Endothelial cell of umbilical vein (primary cell): ENCODE data around the gene KCNH6. TPM values are rescaled to one million over a fixed set of nuclear protein-coding genes. Genes with fewer than 3 reads are reported as not detected.

Experiments used
- BruUV-seq: library from RNA; stranded (reverse); fragments of 400-500 nt; replicated peaks from 2 replicates; lab custom pipeline; 2021; lab: Mats Ljungman, UMichigan
- CTCF ChIA-PET: fragments of 300-600, 350-600 bp; sonication (Branson Sonifier 250); formaldehyde crosslinking; loops from one replicate; lab custom pipeline; 2021; ENCODE audit warnings: antibody characterized with exemption, inconsistent platforms; lab: Charles Lee
- POLR2A ChIA-PET: fragments of 300-600, 350-600 bp; sonication (Branson Sonifier 250); formaldehyde crosslinking; loops from one replicate; lab custom pipeline; 2021; ENCODE audit warnings: antibody characterized with exemption, inconsistent platforms; lab: Charles Lee
- DNase-seq: peaks from one replicate; pipeline ENCODE4 v3.0.0-alpha.2; 2011; ENCODE audit warnings: low read depth, low spot score
- FAIRE-seq: peaks from 2 replicates; lab custom pipeline; 2011; peaks lifted over from hg19 to GRCh38; lab: Jason Lieb, UNC
- H2AFZ ChIP-seq: 2 replicates; pipeline ENCODE4 v1.6.0; 2012; ENCODE audit warnings: low read depth, low read length, control low read depth, inconsistent platforms
- H3K27ac ChIP-seq: 2 replicates; pipeline ENCODE4 v1.5.1; 2011; ENCODE audit warnings: low read depth, mild to moderate bottlenecking, control low read depth, low read length, moderate library complexity; ENCODE audit not compliant: insufficient read depth
- H3K27me3 ChIP-seq, 2 experiments: 2 replicates each; pipeline versions ENCODE4 v1.6.0 to v1.6.1; 2011; ENCODE audit warnings: low read length in 2 of 2, mixed read lengths in 1 of 2; ENCODE audit not compliant: control insufficient read depth in 2 of 2, insufficient read depth in 2 of 2
- H3K36me3 ChIP-seq, 2 experiments: 2 replicates in 1 of 2; 3 replicates in 1 of 2; pipeline ENCODE4 v1.5.1; 2011; ENCODE audit warnings: low read length in 2 of 2, mild to moderate bottlenecking in 1 of 2, moderate library complexity in 1 of 2; ENCODE audit not compliant: control insufficient read depth in 2 of 2, insufficient read depth in 2 of 2; ENCODE audit errors: extremely low read depth in 1 of 2
- H3K4me1 ChIP-seq: 3 replicates; pipeline ENCODE4 v1.5.1; 2011; ENCODE audit warnings: mild to moderate bottlenecking, low read length; ENCODE audit not compliant: control insufficient read depth, insufficient read depth; ENCODE audit errors: extremely low read depth
- H3K4me2 ChIP-seq: 2 replicates; pipeline ENCODE4 v1.6.1; 2011; ENCODE audit warnings: low read length, control low read depth, mixed read lengths; ENCODE audit not compliant: insufficient read depth
- H3K4me3 ChIP-seq, 3 experiments: fragments of 200-600 bp in 1 of 3; sonication (generic), shearing (Covaris generic) in 1 of 3; replicated peaks in 1 of 3; 2 replicates each; pipeline ENCODE4 v1.5.1; 2011 to 2016; ENCODE audit warnings: control low read depth in 3 of 3, low read length in 3 of 3, mild to moderate bottlenecking in 2 of 3, inconsistent platforms in 1 of 3, low read depth in 1 of 3, moderate library complexity in 1 of 3; ENCODE audit not compliant: insufficient read depth in 1 of 3
- H3K79me2 ChIP-seq: 2 replicates; pipeline ENCODE4 v1.6.0; 2012; ENCODE audit warnings: low read length, inconsistent platforms; ENCODE audit not compliant: control insufficient read depth, insufficient read depth
- H3K9ac ChIP-seq: replicated peaks from 2 replicates; pipeline ENCODE3; 2011; ENCODE audit warnings: low read length, control low read depth; ENCODE audit not compliant: insufficient read depth; ENCODE audit errors: extremely low read depth
- H3K9me1 ChIP-seq: replicated peaks from 3 replicates; pipeline ENCODE4 v1.6.0; 2011; ENCODE audit warnings: mild to moderate bottlenecking, low read length; ENCODE audit not compliant: control insufficient read depth, insufficient read depth; ENCODE audit errors: extremely low read depth
- H3K9me3 ChIP-seq: replicated peaks from 2 replicates; pipeline ENCODE4 v1.5.1; 2012; ENCODE audit warnings: low read length, inconsistent platforms; ENCODE audit not compliant: control insufficient read depth, insufficient read depth
- H4K20me1 ChIP-seq: replicated peaks from 2 replicates; pipeline ENCODE3; 2011; ENCODE audit warnings: mild to moderate bottlenecking, low read length; ENCODE audit not compliant: control insufficient read depth, insufficient read depth; ENCODE audit errors: extremely low read depth
- CTCF ChIP-seq, 2 donors: IDR thresholded peaks; 1 replicate in 1 of 2; 2 replicates in 1 of 2; pipeline ENCODE4 v1.5.1; 2011; ENCODE audit warnings: low read length in 2 of 2, mild to moderate bottlenecking in 2 of 2, moderate library complexity in 2 of 2, control low read depth in 1 of 2, inconsistent platforms in 1 of 2, low read depth in 1 of 2; ENCODE audit not compliant: insufficient read depth in 1 of 2; ENCODE audit errors: extremely low read depth in 1 of 2
- EZH2 ChIP-seq: IDR thresholded peaks from 2 replicates; pipeline ENCODE4 v1.6.1; 2012; ENCODE audit warnings: borderline replicate concordance, low read depth, mild to moderate bottlenecking, moderate library complexity, low read length, inconsistent platforms; ENCODE audit not compliant: severe bottlenecking
- FOS ChIP-seq: IDR thresholded peaks from 2 replicates; pipeline ENCODE4 v1.6.1; 2011; ENCODE audit warnings: mild to moderate bottlenecking, low read length, moderate library complexity, borderline replicate concordance; ENCODE audit not compliant: insufficient read depth
- GATA2 ChIP-seq: IDR thresholded peaks from 2 replicates; pipeline ENCODE4 v1.7.0; 2011; ENCODE audit warnings: low read depth, mild to moderate bottlenecking, moderate library complexity, mixed read lengths, low read length; ENCODE audit not compliant: insufficient read length, insufficient read depth
- MYC ChIP-seq: IDR thresholded peaks from one replicate; pipeline ENCODE4 v1.6.1; 2011; ENCODE audit warnings: mild to moderate bottlenecking, low read depth, low read length
- POLR2AphosphoS5 ChIP-seq: IDR thresholded peaks from 2 replicates; pipeline ENCODE4 v1.6.1; 2012; ENCODE audit warnings: low read depth, mild to moderate bottlenecking, control low read depth, low read length, moderate library complexity; ENCODE audit not compliant: insufficient read depth
- dilution Hi-C: fragments of 300-500 bp; cut with MboI; formaldehyde crosslinking; loops from one replicate; pipeline ENCODE4 v1.15.0; 2019; ENCODE audit warnings: low sequenced_read_pairs; ENCODE audit not compliant: extremely low pct_ligation_motif_present
- intact Hi-C: fragments of 100-400 bp; cut with micrococcal nuclease; formaldehyde crosslinking; loops from one replicate; pipeline ENCODE4 v1.10.0; 2022
- polyA plus RNA-seq, 4 experiments: library from polyadenylated mRNA; depleted of rRNA in 3 of 4; stranded (reverse) in 3 of 4; unstranded in 1 of 4; fragments of >200 nt; gene quantifications; 2 replicates each; pipeline versions ENCODE4 v1.2.1 to v1.2.3, GENCODE V29; 2011 to 2012; ENCODE audit warnings: missing spikeins in 1 of 4
- total RNA-seq: library from RNA; stranded (reverse); gene quantifications from 2 replicates; pipeline ENCODE4 v1.2.3, GENCODE V29; 2021

Gene KCNH6
- total and polyA plus RNA-seq, 2 donors (not counting 3 experiments of a cell fraction or from before 2014, with no cell fraction given) = 0.07 TPM; not detected in 1

GRCh38 chr17:63534078-63534570, 11.0 kb downstream of the KCNH6 start:
- CTCF ChIA-PET = interaction anchor here (1.6 kb wide), 1 partner anchor 109 kb away, joined by 4 read pairs; no protein-coding TSS in a partner anchor
- POLR2A ChIA-PET = no interaction called here
- no peaks in the 10 kb centered on the region for H3K9me1 ChIP-seq
- no peaks in the 10 kb centered on the region for H3K36me3 ChIP-seq
- H3K27me3 ChIP-seq = peaks cover 13 to 16% of the 10 kb centered on the region in 2 experiments
- no TSS peak for BruUV-seq
- dilution Hi-C loops = no loop called here
- no peak overlapping the region for H3K4me2 ChIP-seq
- H4K20me1 ChIP-seq = no peaks in the 10 kb centered on the region
- TF ChIP-seq EZH2 (no peak), GATA2 (no peak), CTCF (IDR thresholded peaks at IDR 0.05; ENCODE audit: extremely low read depth in 1 of 2, insufficient read depth in 1 of 2, low read depth in 1 of 2, low read length in 2 of 2) (no peak), FOS (no peak), POLR2AphosphoS5 (no peak), MYC (no peak)
- DNase-seq (no peak), FAIRE-seq (no peak)
- H3K9ac ChIP-seq = no peak overlapping the region
- H3K9me3 ChIP-seq = no peaks in the 10 kb centered on the region
- intact Hi-C loops = no loop called here
- no peak overlapping the region for H2AFZ ChIP-seq
- no peak overlapping the region for H3K27ac ChIP-seq
- H3K4me3 ChIP-seq = no peak overlapping the region
- no peaks in the 10 kb centered on the region for H3K4me1 ChIP-seq
- H3K79me2 ChIP-seq = no peaks in the 10 kb centered on the region
